Neuronal stem cell (in vitro differentiated cells): ENCODE measurements around the gene SOAT2.

Source experiments
- DNase-seq: peaks from one replicate; pipeline ENCODE4 v3.0.0-alpha.2; 2013; ENCODE audit warnings: low spot score
- H2AFZ ChIP-seq: one replicate; pipeline ENCODE4 v1.6.1; 2013; ENCODE audit warnings: mild to moderate bottlenecking, low read length, inconsistent platforms
- H2AK5ac ChIP-seq: 2 replicates; pipeline ENCODE4 v1.6.1; 2013; ENCODE audit warnings: low read depth, mild to moderate bottlenecking, inconsistent platforms, low read length, moderate library complexity, mixed read lengths
- H2BK120ac ChIP-seq: 2 replicates; pipeline ENCODE4 v1.6.1; 2013; ENCODE audit warnings: low read depth, mild to moderate bottlenecking, inconsistent platforms, low read length, moderate library complexity, mixed read lengths
- H2BK12ac ChIP-seq: one replicate; pipeline ENCODE4 v1.6.1; 2013; ENCODE audit warnings: low read length, inconsistent platforms
- H2BK15ac ChIP-seq: 2 replicates; pipeline ENCODE4 v1.6.1; 2013; ENCODE audit warnings: mild to moderate bottlenecking, low read length, inconsistent platforms, mixed read lengths
- H2BK5ac ChIP-seq: one replicate; pipeline ENCODE4 v1.6.1; 2013; ENCODE audit warnings: inconsistent platforms, mild to moderate bottlenecking, low read length, moderate library complexity
- H3K14ac ChIP-seq: one replicate; pipeline ENCODE4 v1.6.1; 2013; ENCODE audit warnings: low read length, inconsistent platforms
- H3K18ac ChIP-seq: 2 replicates; pipeline ENCODE4 v1.6.1; 2013; ENCODE audit warnings: low read length, inconsistent platforms
- H3K23ac ChIP-seq: 2 replicates; pipeline ENCODE4 v1.6.1; 2013; ENCODE audit warnings: low read depth, mild to moderate bottlenecking, mixed read lengths, low read length, inconsistent platforms; ENCODE audit not compliant: poor library complexity
- H3K27ac ChIP-seq: replicated peaks from 3 replicates; pipeline ENCODE4 v1.5.1; 2013; ENCODE audit warnings: low read length, inconsistent platforms
- H3K27me3 ChIP-seq, 3 experiments: 2 replicates each; pipeline ENCODE4 v1.6.1; 2013; ENCODE audit warnings: low read length in 3 of 3, mild to moderate bottlenecking in 2 of 3, inconsistent platforms in 1 of 3, low read depth in 1 of 3, mixed read lengths in 1 of 3, moderate library complexity in 1 of 3; ENCODE audit not compliant: control insufficient read depth in 3 of 3, insufficient read depth in 3 of 3
- H3K36me3 ChIP-seq, 2 donors: replicated peaks in 1 of 2; 2 replicates each; pipeline ENCODE4 v1.6.1; 2013; ENCODE audit warnings: low read length in 2 of 2; ENCODE audit not compliant: control insufficient read depth in 2 of 2, insufficient read depth in 2 of 2
- H3K4ac ChIP-seq: 2 replicates; pipeline ENCODE4 v1.6.1; 2013; ENCODE audit warnings: inconsistent platforms, mild to moderate bottlenecking, low read length, moderate library complexity
- H3K4me1 ChIP-seq, 2 donors: 1 replicate in 1 of 2; 2 replicates in 1 of 2; pipeline ENCODE4 v1.6.1; 2013; ENCODE audit warnings: low read length in 2 of 2, low read depth in 1 of 2; ENCODE audit not compliant: control insufficient read depth in 2 of 2, insufficient read depth in 1 of 2
- H3K4me2 ChIP-seq: one replicate; pipeline ENCODE4 v1.6.1; 2013; ENCODE audit warnings: mild to moderate bottlenecking, low read length, inconsistent platforms; ENCODE audit not compliant: insufficient read depth, poor library complexity, severe bottlenecking
- H3K4me3 ChIP-seq, 2 donors: 2 replicates each; pipeline ENCODE4 v1.5.1; 2013; ENCODE audit warnings: low read length in 2 of 2, mild to moderate bottlenecking in 2 of 2, inconsistent platforms in 1 of 2, moderate library complexity in 1 of 2
- H3K79me1 ChIP-seq: one replicate; pipeline ENCODE4 v1.6.1; 2013; ENCODE audit warnings: low read depth, mild to moderate bottlenecking, inconsistent platforms, low read length, moderate library complexity
- H3K9ac ChIP-seq: one replicate; pipeline ENCODE4 v1.6.1; 2013; ENCODE audit warnings: mild to moderate bottlenecking, low read depth, low read length, inconsistent platforms; ENCODE audit not compliant: poor library complexity
- H3K9me3 ChIP-seq, 2 donors: replicated peaks in 1 of 2; 2 replicates each; pipeline versions ENCODE3 to v1.6.1; 2013; ENCODE audit warnings: low read length in 2 of 2, mild to moderate bottlenecking in 2 of 2, inconsistent platforms in 1 of 2, low read depth in 1 of 2, mixed read lengths in 1 of 2, moderate library complexity in 1 of 2; ENCODE audit not compliant: control insufficient read depth in 2 of 2, insufficient read depth in 1 of 2
- H4K8ac ChIP-seq: one replicate; pipeline ENCODE4 v1.6.1; 2013; ENCODE audit warnings: low read depth, mild to moderate bottlenecking, inconsistent platforms, low read length, moderate library complexity
- H4K91ac ChIP-seq: one replicate; pipeline ENCODE4 v1.6.1; 2013; ENCODE audit warnings: low read length, low read depth, mild to moderate bottlenecking, inconsistent platforms; ENCODE audit not compliant: poor library complexity
- WGBS, 2 donors: extraction: QIAGEN DNeasy Blood & Tissue Kit; methylation state at CpG; one replicate each; pipeline ENCODE4 v1.1.7; 2013; ENCODE audit warnings: missing lambda C conversion rate in 2 of 2, mixed read lengths in 1 of 2; ENCODE audit not compliant: insufficient read length in 2 of 2, insufficient replicate concordance in 1 of 2; ENCODE audit errors: extremely low coverage in 2 of 2; 5-methylcytosine and 5-hydroxymethylcytosine counted together

Gene SOAT2

DNA sequence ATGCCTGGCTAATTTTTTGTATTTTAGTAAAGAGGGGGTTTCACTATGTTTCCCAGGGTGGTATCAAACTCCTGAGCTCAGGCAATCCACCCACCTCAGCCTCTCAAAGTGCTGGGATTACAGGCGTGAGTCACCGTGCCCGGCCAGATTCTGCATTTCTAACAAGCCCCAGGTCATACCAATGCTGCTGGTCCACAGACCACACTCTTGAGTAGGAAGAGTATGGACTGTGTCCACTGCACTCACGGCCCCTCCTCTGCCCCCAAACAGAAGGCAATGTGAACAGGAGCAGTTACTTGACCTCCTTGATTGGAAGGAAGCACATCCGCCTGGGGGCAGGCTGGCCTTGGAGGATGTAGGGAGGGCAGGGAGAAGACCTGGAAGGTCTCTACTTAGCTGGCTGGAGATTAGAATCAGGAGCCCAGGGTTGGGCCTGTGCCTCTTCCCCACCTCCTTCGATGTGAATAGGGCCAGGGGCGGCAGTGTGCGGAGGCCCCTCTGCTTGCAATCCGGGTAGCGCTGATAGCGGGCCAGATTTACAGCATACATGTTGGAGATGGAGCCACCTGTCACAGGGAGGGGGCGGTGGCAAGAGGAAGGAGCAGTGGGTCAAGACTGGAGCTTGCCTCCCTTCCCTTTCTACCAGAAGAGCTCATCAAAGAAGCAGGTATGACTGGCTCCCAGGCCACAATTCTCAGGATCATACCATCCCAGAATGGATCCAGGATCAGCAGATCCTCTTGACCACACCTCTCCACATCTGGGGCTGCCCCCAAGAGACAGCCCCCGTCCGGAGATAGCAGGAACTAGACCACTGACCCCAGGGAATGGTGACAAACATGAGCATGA lies 67.8 kb downstream of the SOAT2 start:
- no peak overlapping the region for H2AFZ ChIP-seq
- peak overlapping the region; percentile 67 for H3K23ac ChIP-seq
- no peak overlapping the region for H2BK15ac ChIP-seq
- H3K4me2 ChIP-seq, result no peak overlapping the region
- no peak overlapping the region for H3K14ac ChIP-seq
- peaks cover 4 to 5% of the 10 kb centered on the region in 2 donors for H3K36me3 ChIP-seq
- DNase-seq, result no peak
- H3K27me3 ChIP-seq, result no peaks in the 10 kb centered on the region
- no peak overlapping the region for H4K91ac ChIP-seq
- no peak overlapping the region for H2BK120ac ChIP-seq
- H3K18ac ChIP-seq, result no peak overlapping the region
- whole genome bisulfite sequencing, 2 donors, result no CpG with 5 or more reads among the region's 14 CpGs
- H3K79me1 ChIP-seq, result no peaks in the 10 kb centered on the region
- no peak overlapping the region for H2AK5ac ChIP-seq
- no peak overlapping the region for H4K8ac ChIP-seq
- H3K4me1 ChIP-seq, result peaks cover 5 to 9% of the 10 kb centered on the region in 2 donors
- H3K4me3 ChIP-seq, result no peak overlapping the region
- H3K4ac ChIP-seq, result no peak overlapping the region
- H3K27ac ChIP-seq, result no peak overlapping the region
- H2BK5ac ChIP-seq, result peak overlapping the region; percentile 11
- no peak overlapping the region for H2BK12ac ChIP-seq
- H3K9ac ChIP-seq, result no peak overlapping the region
- H3K9me3 ChIP-seq, result no peaks in the 10 kb centered on the region

DNA sequence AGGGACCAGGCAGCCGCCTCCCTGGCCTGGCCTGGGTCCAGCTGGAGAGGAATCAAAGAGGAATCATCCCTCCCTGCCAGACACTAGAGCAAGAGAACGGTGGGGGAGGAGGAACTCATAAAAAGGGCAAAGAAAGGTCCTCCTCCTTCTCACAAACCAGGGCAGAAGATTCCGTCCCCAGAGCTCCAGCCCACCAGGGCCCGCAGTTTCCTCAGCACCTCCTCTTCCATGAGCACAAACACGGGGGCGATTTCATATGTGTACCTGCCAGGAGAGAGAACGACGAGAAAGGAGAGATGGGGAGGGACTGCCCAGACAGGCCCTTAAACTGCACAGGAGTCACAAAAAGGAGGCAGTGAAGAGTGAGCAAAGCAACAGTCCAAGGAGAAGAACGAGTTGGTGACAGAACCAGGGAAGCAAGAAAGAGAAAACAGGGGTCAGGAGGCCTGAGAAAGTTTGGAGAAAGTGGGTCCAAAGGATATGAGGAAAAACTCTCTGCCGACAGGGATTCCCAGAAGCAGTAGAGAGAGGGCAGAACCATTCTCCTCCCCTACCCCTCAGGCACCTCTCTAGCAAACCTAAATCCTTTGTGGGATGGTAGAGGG lies 68.5 kb downstream of the SOAT2 start:
- Histone ChIP-seq H3K14ac (no peak overlapping the region), H3K4me2 (no peak overlapping the region), H3K9me3 (no peaks in the 10 kb centered on the region), H3K4me1 (peaks cover 5 to 9% of the 10 kb centered on the region in 2 donors), H3K9ac (no peak overlapping the region), H3K18ac (no peak overlapping the region), H4K8ac (no peak overlapping the region), H2BK5ac (peak overlapping the region; percentile 11), H3K23ac (no peak overlapping the region), H4K91ac (no peak overlapping the region), H2AFZ (no peak overlapping the region), H2BK120ac (no peak overlapping the region), H3K36me3 (peaks cover 4 to 5% of the 10 kb centered on the region in 2 donors), H3K27me3 (no peaks in the 10 kb centered on the region), H3K4ac (no peak overlapping the region), H3K4me3 (no peak overlapping the region), H3K27ac (no peak overlapping the region), H2BK12ac (no peak overlapping the region), H2AK5ac (no peak overlapping the region), H3K79me1 (no peaks in the 10 kb centered on the region), H2BK15ac (no peak overlapping the region)
- DNase-seq, result no peak
- no CpG with 5 or more reads among the region's 10 CpGs for WGBS, 2 donors

DNA sequence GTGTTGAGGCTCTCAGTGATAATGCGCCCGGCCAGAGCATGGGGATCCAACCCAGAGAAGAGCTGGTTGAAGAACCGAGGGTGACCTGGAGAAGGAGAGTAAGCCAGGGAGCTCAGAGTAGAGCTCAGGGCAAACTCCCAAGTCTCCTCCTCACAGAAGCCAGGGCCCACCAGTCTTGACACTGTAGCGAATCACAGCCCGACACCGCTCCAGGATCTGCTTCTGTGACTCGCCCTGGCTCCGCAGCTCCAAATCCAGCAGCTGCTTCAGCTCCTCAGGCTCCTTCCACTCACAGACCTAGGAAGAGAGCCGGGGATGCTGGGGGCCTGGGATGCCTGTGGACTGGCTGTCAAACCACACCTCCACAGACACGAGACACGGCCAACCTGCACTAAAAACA lies 69.1 kb downstream of the SOAT2 start:
- WGBS, 2 donors, result no CpG with 5 or more reads among the region's 11 CpGs
- H3K4me1 ChIP-seq, result peaks cover 5 to 9% of the 10 kb centered on the region in 2 donors

DNA sequence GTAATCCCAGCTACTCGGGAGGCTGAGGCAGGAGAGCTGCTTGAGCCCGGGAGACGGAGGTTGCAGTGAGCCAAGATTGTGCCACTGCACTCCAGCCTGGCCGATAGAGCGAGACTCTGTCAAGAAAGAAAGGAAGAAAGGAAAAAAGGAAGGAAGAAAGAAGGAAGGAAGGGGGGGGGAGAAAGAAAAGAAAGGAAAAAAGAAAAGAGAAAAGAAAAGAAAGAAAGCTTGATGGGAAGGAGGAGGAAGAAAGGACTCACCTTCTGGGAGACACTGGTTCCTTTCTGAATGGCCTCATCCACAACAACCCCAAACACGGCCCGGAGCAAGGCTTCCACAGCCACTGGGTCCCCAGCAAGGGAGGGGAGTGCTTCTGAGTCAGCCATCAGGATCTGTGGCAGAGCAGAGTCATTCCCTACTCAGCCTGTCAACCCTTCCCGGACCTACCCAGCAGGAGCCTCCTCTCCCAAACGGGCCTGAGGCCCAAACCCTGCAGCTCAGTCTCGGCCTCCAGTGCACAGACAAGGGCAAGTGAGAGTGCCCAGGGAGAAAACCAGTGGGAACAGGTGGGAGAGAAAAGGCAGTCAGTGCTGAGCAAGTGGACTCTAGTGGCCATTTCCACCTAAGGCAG lies 69.9 kb downstream of the SOAT2 start:
- Histone ChIP-seq H3K23ac (no peak overlapping the region), H2AFZ (no peak overlapping the region), H4K91ac (no peak overlapping the region), H3K4ac (no peak overlapping the region), H3K27me3 (no peaks in the 10 kb centered on the region), H2BK15ac (no peak overlapping the region), H3K4me3 (peak overlapping the region in 1 of 2 donors; percentile 46), H3K18ac (no peak overlapping the region), H3K4me1 (peaks cover 5 to 9% of the 10 kb centered on the region in 2 donors), H2BK12ac (no peak overlapping the region), H2BK5ac (no peak overlapping the region), H3K36me3 (peaks cover 4 to 5% of the 10 kb centered on the region in 2 donors), H3K4me2 (no peak overlapping the region), H3K9me3 (no peaks in the 10 kb centered on the region), H4K8ac (no peak overlapping the region), H2AK5ac (no peak overlapping the region), H3K9ac (peak overlapping the region; percentile 50), H3K14ac (peak overlapping the region; percentile 14), H3K27ac (no peak overlapping the region), H3K79me1 (no peaks in the 10 kb centered on the region), H2BK120ac (no peak overlapping the region)
- DNase-seq, result no peak
- no CpG with 5 or more reads among the region's 10 CpGs for WGBS, 2 donors

More for the DNA sequence above, 69.1 kb downstream of the SOAT2 start:
- Histone ChIP-seq H2AK5ac (no peak overlapping the region), H3K14ac (no peak overlapping the region), H2BK12ac (no peak overlapping the region), H3K23ac (no peak overlapping the region), H3K36me3 (peaks cover 4 to 5% of the 10 kb centered on the region in 2 donors), H3K27ac (no peak overlapping the region), H2BK120ac (no peak overlapping the region), H3K9ac (no peak overlapping the region), H3K79me1 (no peaks in the 10 kb centered on the region), H4K8ac (no peak overlapping the region), H4K91ac (no peak overlapping the region), H3K4me2 (no peak overlapping the region), H2BK15ac (no peak overlapping the region), H3K4me3 (no peak overlapping the region), H3K9me3 (no peaks in the 10 kb centered on the region), H3K4ac (no peak overlapping the region), H2BK5ac (no peak overlapping the region), H3K27me3 (no peaks in the 10 kb centered on the region), H2AFZ (no peak overlapping the region), H3K18ac (no peak overlapping the region)
- no peak for DNase-seq
